ENCODE data around the gene CLK3. TPM values are rescaled to one million over a fixed set of nuclear protein-coding genes. Genes with fewer than 3 reads are reported as not detected.

CLK3 gene
- total RNA-seq, 1 donor from 2014 or later: 89.1 TPM

GRCh38 chr15:74624020-74624602 is 8.5 kb downstream of the CLK3 start:
- intact Hi-C loops (cut with DNase I): no loop called here
- DNase-seq (ENCODE audit: extremely low spot score in 2 of 2): no peak
- H3K9me3 ChIP-seq: no peaks in the 10 kb centered on the region
- TF ChIP-seq POLR2AphosphoS5 (IDR thresholded peaks at IDR 0.05; ENCODE audit: insufficient read depth in 1 of 2, low read depth in 1 of 2) (no peak), POLR2A (IDR thresholded peaks at IDR 0.05) (no peak), CTCF (IDR thresholded peaks at IDR 0.05) (no peak)
- no peak overlapping the region for H3K4me3 ChIP-seq
- H3K27ac ChIP-seq: no peak overlapping the region
- no peaks in the 10 kb centered on the region for H3K27me3 ChIP-seq
- H3K4me1 ChIP-seq: peaks cover 22% of the 10 kb centered on the region
- peaks cover 0 to 98% of the 10 kb centered on the region in 2 donors for H3K36me3 ChIP-seq

- H3K27ac ChIP-seq: no peak overlapping the region
- H3K9me3 ChIP-seq: no peaks in the 10 kb centered on the region
- H3K36me3 ChIP-seq: peaks cover 0 to 97% of the 10 kb centered on the region in 2 donors
- no peak for DNase-seq (ENCODE audit: extremely low spot score in 2 of 2)
- peaks cover 8% of the 10 kb centered on the region for H3K4me1 ChIP-seq
- no peak for TF ChIP-seq CTCF (IDR thresholded peaks at IDR 0.05)
- TF ChIP-seq POLR2A (IDR thresholded peaks at IDR 0.05): no peak
- TF ChIP-seq POLR2AphosphoS5 (IDR thresholded peaks at IDR 0.05; ENCODE audit: insufficient read depth in 1 of 2, low read depth in 1 of 2): no peak
- intact Hi-C loops (cut with DNase I): no loop called here
- H3K4me3 ChIP-seq: no peak overlapping the region
- H3K27me3 ChIP-seq: no peaks in the 10 kb centered on the region
Observed at GRCh38 chr15:74625693-74626092, 10.1 kb downstream of the CLK3 start.

GRCh38 chr15:74626336-74626735 is 10.7 kb downstream of the CLK3 start:
- TF ChIP-seq POLR2A (IDR thresholded peaks at IDR 0.05) (no peak), CTCF (IDR thresholded peaks at IDR 0.05) (no peak), POLR2AphosphoS5 (IDR thresholded peaks at IDR 0.05; ENCODE audit: insufficient read depth in 1 of 2, low read depth in 1 of 2) (no peak)
- no peak overlapping the region for H3K27ac ChIP-seq
- H3K27me3 ChIP-seq: no peaks in the 10 kb centered on the region
- H3K4me1 ChIP-seq: peaks cover 2% of the 10 kb centered on the region
- intact Hi-C loops (cut with DNase I): no loop called here
- H3K36me3 ChIP-seq: peaks cover 0 to 90% of the 10 kb centered on the region in 2 donors
- H3K9me3 ChIP-seq: no peaks in the 10 kb centered on the region
- H3K4me3 ChIP-seq: no peak overlapping the region
- no peak for DNase-seq (ENCODE audit: extremely low spot score in 2 of 2)

- Histone ChIP-seq H3K4me3 (no peak overlapping the region), H3K27me3 (no peaks in the 10 kb centered on the region), H3K36me3 (peaks cover 0 to 84% of the 10 kb centered on the region in 2 donors), H3K27ac (no peak overlapping the region), H3K4me1 (no peaks in the 10 kb centered on the region), H3K9me3 (no peaks in the 10 kb centered on the region)
- TF ChIP-seq CTCF (IDR thresholded peaks at IDR 0.05) (no peak), POLR2AphosphoS5 (IDR thresholded peaks at IDR 0.05; ENCODE audit: insufficient read depth in 1 of 2, low read depth in 1 of 2) (no peak), POLR2A (IDR thresholded peaks at IDR 0.05) (no peak)
- no peak for DNase-seq (ENCODE audit: extremely low spot score in 2 of 2)
- intact Hi-C loops (cut with DNase I): no loop called here
Observed at GRCh38 chr15:74626752-74627692, 11.4 kb downstream of the CLK3 start.

- intact Hi-C loops (cut with DNase I): no loop called here
- Histone ChIP-seq H3K4me1 (no peaks in the 10 kb centered on the region), H3K4me3 (no peak overlapping the region), H3K9me3 (no peaks in the 10 kb centered on the region), H3K27ac (no peak overlapping the region), H3K27me3 (no peaks in the 10 kb centered on the region), H3K36me3 (peaks cover 0 to 82% of the 10 kb centered on the region in 2 donors)
- TF ChIP-seq CTCF (IDR thresholded peaks at IDR 0.05) (no peak), POLR2A (IDR thresholded peaks at IDR 0.05) (no peak), POLR2AphosphoS5 (IDR thresholded peaks at IDR 0.05; ENCODE audit: insufficient read depth in 1 of 2, low read depth in 1 of 2) (no peak)
- DNase-seq (ENCODE audit: extremely low spot score in 2 of 2): no peak
Observed at GRCh38 chr15:74627766-74628165, 12.1 kb downstream of the CLK3 start.

All from vagina (tissue), 2 donors.